Subcutaneous adipose tissue (tissue), 4 donors: ENCODE data around the gene IFITM10. TPM values are rescaled to one million over a fixed set of nuclear protein-coding genes. Genes with fewer than 3 reads are reported as not detected.

Experiments used
- CTCF ChIP-seq: fragments of 450-650 bp; IDR thresholded peaks from one replicate; pipeline ENCODE4 v1.5.1; 2016; ENCODE audit warnings: low read depth, mild to moderate bottlenecking, control low read depth, antibody characterized with exemption, moderate library complexity
- total RNA-seq, 4 donors: library from RNA; depleted of rRNA; stranded (reverse); fragments of >200 nt; gene quantifications; one replicate each; pipeline ENCODE4 v1.1.0, GENCODE V29; 2016

IFITM10 gene
- total RNA-seq: 1 to 10 TPM in 3 of 4 donors, not detected in 1; 1.1 to 2.4 (median 1.3) TPM

- no peak for TF ChIP-seq CTCF
These were observed at the start of gene IFITM10 for GRCh38 chr11:1750481-1750839. TSS of gene IFITM10 (minus strand) at chr11:1750595. CDS start at chr11:1750442, 153 bp downstream.

GRCh38 chr11:1797391-1798125 lies 47.2 kb upstream of the IFITM10 start:
- no peak for TF ChIP-seq CTCF

GRCh38 chr11:1796413-1797011 lies 46.1 kb upstream of the IFITM10 start:
- no peak for TF ChIP-seq CTCF

GRCh38 chr11:1793081-1793480 lies 42.7 kb upstream of the IFITM10 start:
- TF ChIP-seq CTCF: no peak

- no peak for TF ChIP-seq CTCF
These were observed 42.1 kb upstream of the IFITM10 start for GRCh38 chr11:1792461-1792860.

- no peak for TF ChIP-seq CTCF
These were observed 41.5 kb upstream of the IFITM10 start for GRCh38 chr11:1791912-1792311.

- TF ChIP-seq CTCF: no peak
These were observed 36.1 kb upstream of the IFITM10 start for GRCh38 chr11:1786466-1786865.
